ENCODE measurements around the gene GIGYF1.
A peak's percentile ranks its signal among the peaks of the same experiment; 100 is the strongest.

The GIGYF1 gene

GRCh38 chr7:100682228-100682741 lies 11.8 kb downstream of the GIGYF1 start:
- no peak for DNase-seq (ENCODE audit: low spot score)
- ChIA-PET POLR2A (ENCODE audit: low non-redundant PET) (no interaction called here), CTCF (interaction anchor here (0.6 to 1.8 kb wide), 5 partner anchors 9 to 260 kb away, joined by 3 to 10 read pairs (median 4); partner anchors contain the start of gene SLC12A9)
- TF ChIP-seq, protein P1, sequence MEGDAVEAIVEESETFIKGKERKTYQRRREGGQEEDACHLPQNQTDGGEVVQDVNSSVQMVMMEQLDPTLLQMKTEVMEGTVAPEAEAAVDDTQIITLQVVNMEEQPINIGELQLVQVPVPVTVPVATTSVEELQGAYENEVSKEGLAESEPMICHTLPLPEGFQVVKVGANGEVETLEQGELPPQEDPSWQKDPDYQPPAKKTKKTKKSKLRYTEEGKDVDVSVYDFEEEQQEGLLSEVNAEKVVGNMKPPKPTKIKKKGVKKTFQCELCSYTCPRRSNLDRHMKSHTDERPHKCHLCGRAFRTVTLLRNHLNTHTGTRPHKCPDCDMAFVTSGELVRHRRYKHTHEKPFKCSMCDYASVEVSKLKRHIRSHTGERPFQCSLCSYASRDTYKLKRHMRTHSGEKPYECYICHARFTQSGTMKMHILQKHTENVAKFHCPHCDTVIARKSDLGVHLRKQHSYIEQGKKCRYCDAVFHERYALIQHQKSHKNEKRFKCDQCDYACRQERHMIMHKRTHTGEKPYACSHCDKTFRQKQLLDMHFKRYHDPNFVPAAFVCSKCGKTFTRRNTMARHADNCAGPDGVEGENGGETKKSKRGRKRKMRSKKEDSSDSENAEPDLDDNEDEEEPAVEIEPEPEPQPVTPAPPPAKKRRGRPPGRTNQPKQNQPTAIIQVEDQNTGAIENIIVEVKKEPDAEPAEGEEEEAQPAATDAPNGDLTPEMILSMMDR (conservative IDR thresholded peaks at IDR 0.05; ENCODE audit: low read depth), result no peak
- peak overlapping the region; percentile 92 for H3K27ac ChIP-seq

GRCh38 chr7:100681491-100682227 lies 12.4 kb downstream of the GIGYF1 start:
- TF ChIP-seq, protein P1 (conservative IDR thresholded peaks at IDR 0.05; ENCODE audit: low read depth), result no peak
- CTCF ChIA-PET, result interaction anchor here (0.6 to 1.4 kb wide), 4 partner anchors 10 to 259 kb away, joined by 3 to 5 read pairs (median 4); no protein-coding TSS in a partner anchor
- H3K27ac ChIP-seq, result peak overlapping the region; percentile 92
- no peak for DNase-seq (ENCODE audit: low spot score)
- POLR2A ChIA-PET (ENCODE audit: low non-redundant PET), result no interaction called here

DNA sequence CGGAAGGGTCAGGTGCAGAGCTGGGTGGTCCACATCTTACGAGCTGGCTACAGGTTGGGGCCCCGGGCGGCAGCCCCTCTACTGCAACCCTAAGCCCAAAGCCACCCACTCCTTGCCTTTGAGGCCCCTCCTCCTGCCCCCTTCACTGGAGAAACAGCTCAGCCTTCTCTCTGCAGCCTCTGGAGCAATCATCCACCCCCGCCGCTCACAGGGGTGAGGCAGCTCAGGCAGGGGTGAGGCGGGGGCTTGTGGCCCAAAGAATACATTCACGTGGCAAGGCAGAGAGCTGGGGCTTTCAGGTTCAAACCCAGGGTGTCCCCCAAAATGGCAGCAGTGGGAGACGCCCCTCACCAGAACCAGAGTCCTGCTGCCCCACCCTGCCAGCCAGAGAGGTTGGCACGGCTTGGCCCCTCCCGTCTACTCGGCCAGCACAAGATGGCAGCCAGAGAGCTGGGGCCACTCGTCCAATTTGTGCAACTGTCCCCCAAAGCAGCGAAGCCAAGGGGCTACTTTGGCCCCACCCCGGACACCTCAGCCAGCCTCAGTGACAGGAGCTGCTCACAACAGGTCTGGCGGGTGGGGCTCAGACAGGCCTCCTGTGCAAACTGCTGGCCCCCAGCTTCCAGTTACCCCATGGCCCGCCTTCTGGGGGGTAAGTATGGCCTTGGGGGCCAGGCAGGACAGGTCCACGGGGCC lies 13.3 kb downstream of the GIGYF1 start:
- ChIA-PET CTCF (interaction anchor here (0.6 to 1.4 kb wide), 6 partner anchors 8 to 220 kb away, joined by 3 to 7 read pairs (median 4); no protein-coding TSS in a partner anchor), POLR2A (ENCODE audit: low non-redundant PET) (no interaction called here)
- no peak for DNase-seq (ENCODE audit: low spot score)
- peak overlapping the region; percentile 92 for H3K27ac ChIP-seq
- TF ChIP-seq, protein P1 (conservative IDR thresholded peaks at IDR 0.05; ENCODE audit: low read depth), result no peak

DNA sequence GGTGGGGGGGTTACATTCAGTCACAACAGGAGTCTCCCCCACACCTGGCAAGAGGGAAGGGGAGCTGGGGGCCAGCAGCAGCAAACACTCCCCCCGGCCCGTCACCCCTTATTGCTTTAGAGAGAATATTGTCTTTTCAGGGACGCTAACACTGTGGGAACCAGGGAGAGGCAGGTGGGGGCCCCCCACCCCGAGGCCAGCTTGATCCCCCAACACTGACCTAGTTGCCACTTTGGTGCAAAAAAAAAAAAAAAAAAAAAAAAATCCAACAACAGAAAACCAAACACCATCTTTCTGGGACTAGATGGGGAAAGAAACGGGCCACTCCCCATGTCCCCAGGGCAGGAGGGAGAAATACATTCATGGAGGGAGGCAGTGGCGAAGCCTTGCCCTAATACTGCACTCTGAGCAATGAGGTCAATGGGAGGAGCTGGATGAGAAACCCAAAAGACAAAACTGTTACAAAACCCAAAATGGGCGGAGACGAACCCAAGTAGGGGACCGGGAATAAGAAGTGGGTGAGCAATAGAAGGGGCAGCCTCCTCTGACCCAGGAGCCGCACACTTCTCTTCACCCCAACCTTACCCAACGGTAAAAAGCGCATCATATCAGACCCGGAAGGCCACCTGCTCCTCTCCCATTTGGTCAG lies 14.0 kb downstream of the GIGYF1 start:
- peak; percentile 75 for DNase-seq (ENCODE audit: low spot score)
- peak overlapping the region; percentile 92 for H3K27ac ChIP-seq
- POLR2A ChIA-PET (ENCODE audit: low non-redundant PET), result interaction anchor here (0.5 kb wide), 1 partner anchor 8 kb away, joined by 3 read pairs; no protein-coding TSS in a partner anchor
- CTCF ChIA-PET, result interaction anchor here (0.6 to 1.4 kb wide), 8 partner anchors 7 to 219 kb away, joined by 3 to 7 read pairs (median 4); no protein-coding TSS in a partner anchor
- TF ChIP-seq, protein P1 (conservative IDR thresholded peaks at IDR 0.05; ENCODE audit: low read depth), result no peak

DNA sequence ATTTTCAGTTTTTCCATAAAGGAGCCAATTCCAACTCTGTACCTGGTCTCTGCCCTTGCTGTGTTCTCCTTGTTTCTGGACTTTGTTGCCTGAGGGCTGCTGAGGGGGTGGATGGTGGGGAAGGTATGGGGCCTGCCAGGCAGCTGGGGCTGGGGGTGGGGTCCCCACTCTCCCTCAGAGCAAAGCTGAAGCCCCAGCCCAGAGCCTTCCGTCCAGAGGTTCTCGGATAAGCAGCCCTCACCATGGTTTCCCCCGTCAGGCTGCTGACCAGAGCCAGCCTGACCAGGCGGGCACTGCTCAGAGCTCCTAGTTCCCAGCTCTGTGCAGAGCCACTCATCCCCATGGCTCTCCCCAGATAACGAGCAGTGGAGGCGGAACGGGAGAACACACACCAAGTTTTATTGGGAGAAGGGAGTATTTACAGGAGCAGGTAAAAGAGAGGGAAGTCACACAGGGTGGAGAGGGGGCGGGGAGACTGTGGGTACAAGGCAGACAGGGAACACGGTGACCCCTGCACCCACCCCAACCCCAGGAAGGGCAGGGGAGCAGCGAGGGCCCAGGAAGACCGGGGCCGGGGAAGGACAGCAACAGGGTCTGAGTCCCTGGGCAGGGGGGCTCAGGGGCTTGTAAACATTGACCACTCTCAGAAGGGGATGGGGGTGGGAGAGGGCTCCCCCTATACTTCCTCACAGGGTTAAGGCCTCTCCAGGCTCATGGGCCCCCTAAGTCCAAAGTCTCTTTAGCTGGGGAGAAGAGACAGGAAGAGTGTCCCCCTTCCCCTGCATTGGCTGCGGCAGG lies 14.7 kb downstream of the GIGYF1 start:
- ChIA-PET POLR2A (ENCODE audit: low non-redundant PET) (interaction anchor here (0.5 to 1.1 kb wide), 2 partner anchors 8 to 210 kb away, joined by 3 read pairs; partner anchors contain the start of gene UFSP1), CTCF (interaction anchor here (0.6 to 1.0 kb wide), 2 partner anchors 15 to 26 kb away, joined by 4 to 7 read pairs; no protein-coding TSS in a partner anchor)
- DNase-seq (ENCODE audit: low spot score), result no peak
- H3K27ac ChIP-seq, result peak overlapping the region; percentile 92
- TF ChIP-seq, protein P1 (conservative IDR thresholded peaks at IDR 0.05; ENCODE audit: low read depth), result no peak

All from RWPE1 (cell line).